DND-41 (cell line): ENCODE data around the gene FAM171A2.

ENCODE experiments used
- CTCF ChIP-seq: IDR thresholded peaks from 2 replicates; pipeline ENCODE4 v1.5.1; 2012; ENCODE audit warnings: borderline replicate concordance, low read length, moderate library complexity, mild to moderate bottlenecking; ENCODE audit not compliant: poor library complexity, severe bottlenecking; ENCODE audit errors: extremely low read depth
- EZH2 ChIP-seq: IDR thresholded peaks from 3 replicates; pipeline ENCODE4 v1.6.1; 2012; ENCODE audit warnings: borderline replicate concordance, low read depth, mild to moderate bottlenecking, moderate library complexity, low read length, inconsistent platforms; ENCODE audit not compliant: severe bottlenecking

- no peak for TF ChIP-seq CTCF
- no peak for TF ChIP-seq EZH2
These were observed 21.2 kb upstream of the FAM171A2 start for GRCh38 chr17:44384823-44385286.
